ENCODE data around the gene CMKLR1.

DNA sequence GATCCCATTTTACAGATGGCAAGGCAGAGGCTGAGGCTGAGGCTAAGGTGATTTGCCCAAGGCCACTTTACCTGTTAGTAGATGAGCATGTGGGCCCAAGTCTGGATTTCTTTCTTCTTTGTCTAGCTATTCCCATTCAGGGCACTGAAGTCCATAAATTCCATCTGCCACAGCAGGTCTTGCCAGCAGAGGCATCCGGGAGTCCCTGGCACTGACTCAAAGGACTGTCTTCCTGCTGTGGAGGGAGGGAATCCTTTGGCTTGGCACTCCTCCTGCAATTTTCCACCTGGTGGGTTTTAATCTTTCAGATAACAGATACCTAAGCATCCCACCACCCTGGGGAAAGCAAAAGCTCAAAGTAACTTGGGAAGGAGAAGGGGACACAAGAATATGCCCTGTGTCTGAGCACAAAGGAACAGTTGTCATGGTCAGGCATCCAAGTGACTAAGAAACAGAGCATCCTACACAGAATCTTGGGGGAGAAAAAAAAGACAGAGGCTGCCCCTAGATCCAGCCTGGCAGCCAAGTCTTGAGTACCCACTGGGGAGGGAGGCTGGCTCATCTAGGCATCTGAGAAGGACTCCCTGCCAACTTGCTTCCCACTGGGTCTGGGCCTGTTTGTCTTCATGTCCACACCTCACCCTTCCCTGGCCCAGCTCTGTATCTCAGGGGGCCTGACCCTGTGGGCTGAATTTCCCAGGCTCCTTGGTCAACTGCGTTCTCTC lies 35.6 kb upstream of the CMKLR1 start:
- TF ChIP-seq EZH2 (IDR thresholded peaks at IDR 0.05) (no peak), FOXP2 (optimal IDR thresholded peaks at IDR 0.05; ENCODE audit: control extremely low read depth, extremely low read length, insufficient read depth) (no peak), POLR2AphosphoS5 (IDR thresholded peaks at IDR 0.05; ENCODE audit: borderline replicate concordance, low read depth, low read length) (no peak)

Data from SK-N-MC (cell line).